SH-SY5Y (cell line): Measurements from ENCODE around the gene CYP21A2.

ENCODE experiments used
- GATA2 ChIP-seq: IDR thresholded peaks from 2 replicates; pipeline ENCODE4 v1.6.1; 2011; ENCODE audit warnings: mild to moderate bottlenecking, low read depth, low read length
- GATA3 ChIP-seq: IDR thresholded peaks from 2 replicates; pipeline ENCODE4 v1.6.1; 2011; ENCODE audit warnings: low read depth, mild to moderate bottlenecking, low read length, moderate library complexity

DNA sequence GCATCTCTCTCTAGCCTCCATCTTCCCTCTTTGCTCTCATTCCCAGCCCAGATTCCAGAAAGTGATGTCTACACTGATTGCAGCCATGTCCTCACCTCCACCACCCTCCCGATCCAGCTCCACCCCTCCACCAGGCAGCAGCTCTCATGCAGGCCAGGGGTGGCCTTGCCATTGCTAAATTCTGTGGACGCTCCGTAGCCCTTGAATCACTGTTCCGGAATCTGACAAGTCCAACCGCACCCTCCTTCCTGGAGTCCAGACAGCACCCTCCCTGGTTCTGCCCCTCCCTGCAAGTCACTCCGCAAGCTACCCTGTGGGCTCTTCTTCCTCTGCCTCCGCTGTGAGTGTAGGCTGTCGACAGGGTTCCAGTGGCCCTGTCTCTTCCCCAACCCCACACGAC is 44.7 kb downstream of the CYP21A2 start:
- TF ChIP-seq GATA2 (no peak), GATA3 (no peak)
